Activated B cell treated with CpG ODN at 0.5 μM for 24 hours (primary cell): ENCODE data around the gene AGBL1. TPM values are rescaled to one million over a fixed set of nuclear protein-coding genes. Genes with fewer than 3 reads are reported as not detected.

Experiments
- ATAC-seq: fragments of 200-7000 bp; cut with Tn5 transposase; one replicate; pipeline ENCODE4 v1.10.0; 2021; ENCODE audit warnings: low read depth, mild to moderate bottlenecking, moderate library complexity
- CTCF ChIA-PET: fragments of 350-600 bp; sonication (Branson Sonifier 250); formaldehyde crosslinking; loops from one replicate; lab custom pipeline; 2021; ENCODE audit warnings: antibody characterized with exemption; lab: Charles Lee
- POLR2A ChIA-PET: fragments of 350-600 bp; sonication (Branson Sonifier 250); formaldehyde crosslinking; loops from one replicate; lab custom pipeline; 2021; ENCODE audit warnings: antibody characterized with exemption; lab: Charles Lee
- DNase-seq: peaks from one replicate; pipeline ENCODE4 v3.0.0; 2022
- H3K27ac Mint-ChIP-seq: one replicate; pipeline ENCODE4 v1.8.0; 2020; ENCODE audit warnings: mixed read lengths
- H3K27me3 Mint-ChIP-seq: one replicate; pipeline ENCODE4 v1.8.0; 2021; ENCODE audit warnings: mixed read lengths
- H3K36me3 Mint-ChIP-seq: one replicate; pipeline ENCODE4 v1.8.0; 2021; ENCODE audit warnings: low read depth, mixed read lengths
- H3K4me1 Mint-ChIP-seq: one replicate; pipeline ENCODE4 v1.8.0; 2021; ENCODE audit warnings: mixed read lengths
- H3K4me3 Mint-ChIP-seq: one replicate; pipeline ENCODE4 v1.8.0; 2020; ENCODE audit warnings: mild to moderate bottlenecking, mixed read lengths
- H3K9me3 Mint-ChIP-seq: one replicate; pipeline ENCODE4 v1.8.0; 2020; ENCODE audit warnings: mixed read lengths
- CTCF ChIP-seq: fragments of 200-600 bp; IDR thresholded peaks from one replicate; pipeline ENCODE4 v1.8.0; 2022; ENCODE audit warnings: antibody characterized with exemption, mild to moderate bottlenecking
- intact Hi-C: fragments of 100-400 bp; cut with micrococcal nuclease; formaldehyde crosslinking; loops from one replicate; pipeline ENCODE4 v1.15.1; 2024
- total RNA-seq: library from RNA; stranded (reverse); gene quantifications from 2 replicates; pipeline ENCODE4 v1.2.3, GENCODE V29; 2022

Gene AGBL1
- total RNA-seq, 1 donor from 2014 or later = not detected

GRCh38 chr15:86377914-86378313 is 298.2 kb downstream of the AGBL1 start:
- POLR2A ChIA-PET = no interaction called here

GRCh38 chr15:86382341-86382740 is 302.7 kb downstream of the AGBL1 start:
- intact Hi-C loops = no loop called here
- TF ChIP-seq CTCF = no peak
- POLR2A ChIA-PET = no interaction called here
- no peak overlapping the region for H3K27ac Mint-ChIP-seq
- no peaks in the 10 kb centered on the region for H3K4me1 Mint-ChIP-seq
- H3K27me3 Mint-ChIP-seq = no peaks in the 10 kb centered on the region
- DNase-seq = no peak
- H3K36me3 Mint-ChIP-seq = no peaks in the 10 kb centered on the region
- no peak for ATAC-seq
- no peaks in the 10 kb centered on the region for H3K9me3 Mint-ChIP-seq
- H3K4me3 Mint-ChIP-seq = no peak overlapping the region
- CTCF ChIA-PET = no interaction called here

More at GRCh38 chr15:86377914-86378313, 298.2 kb downstream of the AGBL1 start:
- no peak for TF ChIP-seq CTCF
- intact Hi-C loops = no loop called here
- Mint-ChIP-seq H3K36me3 (no peaks in the 10 kb centered on the region), H3K27me3 (no peaks in the 10 kb centered on the region), H3K9me3 (peaks cover 9% of the 10 kb centered on the region), H3K27ac (no peak overlapping the region), H3K4me3 (no peak overlapping the region), H3K4me1 (no peaks in the 10 kb centered on the region)
- ATAC-seq (no peak), DNase-seq (no peak)
- CTCF ChIA-PET = no interaction called here

GRCh38 chr15:86383611-86384010 is 303.9 kb downstream of the AGBL1 start:
- no peak for TF ChIP-seq CTCF
- intact Hi-C loops = no loop called here
- H3K4me3 Mint-ChIP-seq = no peak overlapping the region
- POLR2A ChIA-PET = no interaction called here
- no peak overlapping the region for H3K27ac Mint-ChIP-seq
- no peak for DNase-seq
- ATAC-seq = no peak
- no peaks in the 10 kb centered on the region for H3K9me3 Mint-ChIP-seq
- H3K27me3 Mint-ChIP-seq = no peaks in the 10 kb centered on the region
- no peaks in the 10 kb centered on the region for H3K36me3 Mint-ChIP-seq
- H3K4me1 Mint-ChIP-seq = no peaks in the 10 kb centered on the region
- CTCF ChIA-PET = no interaction called here

- no peak for TF ChIP-seq CTCF
- Mint-ChIP-seq H3K27ac (no peak overlapping the region), H3K4me1 (no peaks in the 10 kb centered on the region), H3K36me3 (no peaks in the 10 kb centered on the region), H3K4me3 (no peak overlapping the region), H3K27me3 (no peaks in the 10 kb centered on the region), H3K9me3 (no peaks in the 10 kb centered on the region)
- POLR2A ChIA-PET = no interaction called here
- DNase-seq (no peak), ATAC-seq (no peak)
- intact Hi-C loops = no loop called here
- CTCF ChIA-PET = no interaction called here
Observed at GRCh38 chr15:86384186-86384585, 304.5 kb downstream of the AGBL1 start.

GRCh38 chr15:86392296-86392695 is 312.6 kb downstream of the AGBL1 start:
- no peak for DNase-seq
- no peaks in the 10 kb centered on the region for H3K36me3 Mint-ChIP-seq
- intact Hi-C loops = no loop called here
- no peak overlapping the region for H3K4me3 Mint-ChIP-seq
- H3K27ac Mint-ChIP-seq = no peak overlapping the region
- no peak for ATAC-seq
- POLR2A ChIA-PET = no interaction called here
- CTCF ChIA-PET = no interaction called here
- no peaks in the 10 kb centered on the region for H3K4me1 Mint-ChIP-seq
- H3K27me3 Mint-ChIP-seq = no peaks in the 10 kb centered on the region
- peaks cover 2% of the 10 kb centered on the region for H3K9me3 Mint-ChIP-seq
- TF ChIP-seq CTCF = no peak
